Stimulated activated CD8-positive, alpha-beta memory T cell treated with anti-CD3 and anti-CD28 coated beads, Interleukin-7, amount 100 ng/mL, for 48 hours (primary cell): ENCODE measurements around the gene HRH3.
A peak's percentile ranks its signal among the peaks of the same experiment; 100 is the strongest.

Experiments used
- DNase-seq, 2 donors: peaks; one replicate each; pipeline ENCODE4 v3.0.0-alpha.2; 2020; ENCODE audit warnings: low read depth in 1 of 2; ENCODE audit errors: extremely low read depth in 1 of 2

Gene HRH3

DNA sequence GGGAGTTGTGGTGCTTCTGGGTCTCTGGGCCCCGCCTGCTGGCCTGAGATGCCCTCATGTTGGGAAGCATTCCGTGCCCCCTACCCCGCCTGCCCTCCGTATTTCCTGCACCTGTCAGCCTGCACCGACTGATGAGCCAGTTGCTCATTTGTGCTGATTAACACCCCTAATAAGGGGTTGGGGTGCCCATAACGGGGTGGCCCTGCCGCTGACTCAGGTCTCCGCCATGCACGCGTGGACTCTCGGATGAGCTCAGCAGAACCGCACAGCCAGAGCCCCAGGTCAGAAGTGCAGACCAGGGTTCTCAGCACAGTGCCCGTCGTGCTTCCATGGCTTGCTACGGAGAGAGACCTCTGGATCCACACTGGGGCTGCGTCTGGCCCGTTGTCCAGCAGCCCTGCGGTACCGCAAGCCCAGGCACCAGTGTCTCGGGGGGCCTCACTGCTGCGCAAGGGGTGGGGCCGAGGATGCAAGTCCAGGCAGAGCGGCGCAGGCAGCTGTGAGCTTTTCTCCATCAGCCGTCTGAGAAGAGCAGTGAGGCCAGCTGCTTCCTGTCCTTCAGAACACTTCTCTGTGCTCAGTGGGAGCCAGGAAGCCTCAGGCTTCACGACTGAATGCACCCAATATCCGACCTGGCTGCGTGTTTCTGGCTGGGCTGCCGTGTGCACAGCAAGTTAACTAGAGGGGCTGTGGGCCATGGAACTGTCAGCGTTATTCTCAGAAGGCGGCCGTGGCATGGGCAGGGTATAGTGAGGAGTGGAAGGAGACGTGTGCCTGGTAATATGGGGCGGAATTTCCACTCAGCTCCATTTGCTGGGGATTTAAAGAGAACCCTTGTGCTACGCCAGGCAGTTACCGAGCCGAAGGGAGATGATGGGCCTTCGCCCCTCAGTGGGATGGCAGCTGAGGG is 18.6 kb downstream of the HRH3 start:
- no peak for DNase-seq

DNA sequence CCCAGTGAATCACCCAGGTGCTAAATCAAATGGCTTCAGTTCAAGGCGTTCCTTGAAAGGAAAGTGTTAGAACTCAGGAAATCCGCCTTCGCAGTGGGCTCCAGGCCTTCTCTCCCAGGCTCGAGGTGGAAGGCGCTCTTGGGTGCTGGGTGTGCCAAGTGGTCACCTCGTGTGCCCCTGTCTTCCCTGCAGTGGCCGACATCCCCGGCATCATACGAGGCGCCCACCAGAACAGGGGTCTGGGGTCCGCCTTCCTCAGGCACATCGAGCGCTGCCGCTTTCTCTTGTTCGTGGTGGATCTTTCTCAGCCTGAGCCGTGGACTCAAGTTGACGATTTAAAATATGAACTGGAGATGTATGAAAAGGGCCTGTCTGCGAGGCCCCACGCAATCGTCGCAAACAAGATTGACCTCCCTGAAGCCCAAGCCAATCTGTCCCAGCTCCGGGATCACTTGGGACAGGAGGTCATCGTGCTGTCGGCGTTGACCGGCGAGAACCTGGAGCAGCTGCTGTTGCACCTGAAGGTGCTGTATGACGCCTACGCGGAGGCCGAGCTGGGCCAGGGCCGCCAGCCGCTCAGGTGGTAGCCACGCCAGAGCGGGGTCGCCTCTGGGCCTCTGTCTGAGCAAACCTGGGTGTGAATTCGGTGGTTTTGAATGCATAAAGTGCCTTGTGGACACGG is 19.4 kb downstream of the HRH3 start:
- no peak for DNase-seq

DNA sequence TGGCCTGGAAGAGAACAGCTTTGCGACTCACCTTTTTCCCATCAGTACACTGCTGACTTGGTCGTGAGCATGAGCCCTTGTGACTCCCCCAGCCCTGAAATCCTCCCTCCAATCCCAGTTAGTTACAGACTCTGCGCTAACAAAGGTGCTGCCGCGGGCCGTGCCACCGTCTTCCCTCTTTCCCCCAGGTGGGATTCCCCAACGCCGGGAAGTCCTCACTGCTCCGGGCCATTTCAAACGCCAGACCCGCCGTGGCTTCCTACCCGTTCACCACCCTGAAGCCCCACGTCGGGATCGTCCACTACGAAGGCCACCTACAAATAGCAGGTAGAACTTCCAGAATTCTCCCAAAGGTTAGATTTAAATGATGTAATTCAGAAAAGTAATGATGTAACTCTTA is 21.1 kb downstream of the HRH3 start:
- DNase-seq, result no peak

DNA sequence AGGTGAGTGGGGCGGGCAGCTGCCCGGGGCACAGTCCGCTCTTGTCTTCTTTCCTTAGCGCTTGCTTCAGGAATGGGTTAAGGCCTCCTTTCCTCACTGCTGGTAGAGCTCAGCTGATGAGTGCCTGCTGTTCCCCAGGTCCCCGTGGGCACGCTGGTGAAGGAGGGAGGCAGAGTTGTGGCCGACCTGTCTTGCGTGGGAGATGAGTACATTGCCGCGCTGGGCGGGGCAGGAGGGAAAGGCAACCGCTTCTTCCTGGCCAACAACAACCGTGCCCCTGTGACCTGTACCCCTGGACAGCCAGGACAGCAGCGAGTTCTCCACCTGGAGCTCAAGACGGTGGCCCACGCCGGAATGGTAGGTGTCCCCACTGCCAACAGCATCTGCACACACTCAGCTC is 21.6 kb downstream of the HRH3 start:
- no peak for DNase-seq

DNA sequence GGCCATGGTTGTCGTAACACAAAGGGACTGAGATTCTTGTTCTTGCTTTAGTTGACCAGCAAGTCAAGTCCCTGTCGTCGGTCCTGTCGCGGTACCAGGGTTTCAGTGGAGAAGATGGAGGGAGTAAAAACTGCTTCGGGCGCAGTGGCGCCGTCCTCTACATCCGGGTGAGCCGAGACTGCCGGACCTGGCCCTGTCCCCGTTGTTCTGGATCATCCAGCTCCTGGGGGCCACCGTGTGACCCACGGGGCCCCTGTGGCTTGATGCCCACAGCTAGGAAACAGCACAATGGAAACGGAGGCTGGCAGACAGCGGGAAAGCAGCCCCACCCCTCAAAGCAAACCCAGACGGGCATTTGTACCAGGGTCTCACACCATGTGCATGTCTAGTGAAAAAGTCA is 22.3 kb downstream of the HRH3 start:
- no peak for DNase-seq

DNA sequence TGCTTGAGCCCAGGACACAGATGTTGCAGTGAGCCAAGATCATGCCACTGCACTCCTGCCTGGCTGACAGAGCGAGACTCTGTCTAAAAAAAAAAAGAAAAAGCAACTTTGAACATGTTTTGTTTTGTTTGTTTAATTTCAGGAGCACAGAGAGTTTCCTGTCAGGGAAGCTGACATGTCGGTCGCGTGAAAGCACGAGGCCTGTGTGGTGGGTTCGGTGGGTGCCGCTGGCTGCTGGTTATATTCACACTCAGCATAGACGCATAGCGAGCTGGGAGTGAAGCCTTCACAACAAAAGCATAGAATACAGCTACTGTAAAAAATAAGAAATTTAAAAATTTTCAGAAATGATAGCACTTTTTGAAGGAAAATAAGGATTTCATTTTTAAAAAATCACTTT is 22.8 kb downstream of the HRH3 start:
- no peak for DNase-seq

DNA sequence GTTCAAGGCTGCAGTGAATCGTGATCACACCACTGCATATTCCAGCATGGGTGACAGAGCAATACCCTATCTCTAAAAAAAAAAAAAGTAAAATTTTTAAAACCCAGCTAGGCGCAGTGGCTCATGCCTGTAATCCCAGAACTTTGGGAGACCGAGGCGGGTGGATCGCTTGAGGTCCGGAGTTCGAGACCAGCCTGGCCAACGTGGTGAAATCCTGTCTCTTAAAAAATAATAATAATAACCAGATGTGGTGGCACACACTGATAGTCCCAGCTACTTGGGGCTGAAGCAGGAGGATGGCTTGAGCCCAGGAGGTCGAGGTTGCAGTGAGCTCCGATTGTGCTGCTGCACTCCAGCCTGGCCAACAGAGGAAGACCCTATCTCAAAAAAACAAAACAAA is 23.8 kb downstream of the HRH3 start:
- DNase-seq, result no peak

DNA sequence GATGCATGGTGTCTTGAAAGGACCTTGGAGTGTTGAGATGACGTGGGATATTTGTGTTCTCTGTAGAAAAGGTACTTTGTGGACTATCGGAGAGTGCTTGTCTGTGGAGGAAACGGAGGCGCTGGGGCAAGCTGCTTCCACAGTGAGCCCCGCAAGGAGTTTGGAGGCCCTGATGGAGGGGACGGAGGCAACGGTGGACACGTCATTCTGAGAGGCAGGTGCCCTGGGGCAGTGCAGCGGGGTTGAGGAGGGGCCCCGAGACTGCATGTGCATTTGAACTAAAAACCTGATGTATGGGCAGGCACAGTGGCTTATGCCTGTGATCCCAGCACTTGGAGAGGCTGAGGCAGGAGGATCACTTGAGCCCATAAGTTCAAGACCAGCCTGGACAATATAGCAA is 24.3 kb downstream of the HRH3 start:
- DNase-seq, result no peak

DNA sequence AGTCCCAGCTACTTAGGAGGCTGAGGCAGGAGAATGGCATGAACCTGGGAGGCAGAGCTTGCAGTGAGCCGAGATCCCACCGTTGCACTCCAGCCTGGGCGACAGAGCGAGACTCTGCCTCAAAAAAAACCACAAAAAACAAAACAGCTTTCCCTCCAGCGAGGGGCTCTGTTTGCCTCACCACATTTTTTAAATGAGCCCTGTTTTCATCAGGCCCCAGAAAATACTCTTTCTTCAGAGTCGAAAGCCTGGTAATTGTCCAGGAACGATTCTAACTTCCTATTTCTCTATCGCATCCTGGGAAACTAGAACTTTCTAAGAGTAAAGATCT is 25.0 kb downstream of the HRH3 start:
- no peak for DNase-seq

DNA sequence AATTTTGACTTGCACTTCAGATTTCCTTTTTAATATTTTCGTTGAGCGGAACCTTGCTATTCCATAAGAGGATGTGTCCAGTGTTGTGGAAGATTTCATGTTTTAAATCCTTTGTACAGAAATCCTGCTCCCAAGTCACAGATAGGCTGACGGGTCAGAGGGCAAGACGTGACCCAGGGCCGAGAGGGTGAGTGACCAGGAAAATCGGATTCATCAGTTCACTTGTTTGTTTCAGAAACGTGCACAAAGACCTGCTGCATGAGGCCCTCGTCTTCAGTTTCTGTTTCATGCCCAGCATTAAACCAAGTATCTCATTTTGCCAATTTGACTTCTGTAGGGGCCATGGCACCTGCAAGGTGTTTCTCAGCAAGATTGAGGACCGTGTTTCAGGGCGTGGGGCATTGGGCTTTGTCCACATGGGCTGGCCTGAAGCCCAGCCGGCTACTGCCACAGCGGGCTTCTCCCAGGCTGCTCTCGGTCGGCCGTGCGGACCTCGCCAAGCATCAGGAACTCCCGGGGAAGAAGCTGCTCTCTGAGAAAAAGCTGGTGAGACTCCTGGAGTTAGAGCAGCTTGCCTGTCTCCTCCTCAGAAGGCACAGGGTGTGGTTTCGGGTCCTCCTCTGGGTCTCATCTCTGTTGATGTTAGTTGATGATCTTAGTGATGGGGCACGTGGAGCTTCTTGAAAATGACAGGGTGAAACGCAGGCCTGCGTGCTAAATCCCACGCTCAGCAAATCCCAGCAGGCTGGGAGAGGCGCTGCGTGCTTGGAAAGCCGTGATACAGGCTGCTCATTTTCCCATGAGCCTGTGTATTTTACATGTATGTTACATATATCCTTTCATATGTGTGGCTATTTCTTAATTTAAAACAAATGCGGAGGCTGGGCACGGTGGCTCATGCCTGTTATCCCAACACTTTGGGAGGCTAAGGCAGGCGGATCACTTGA is 26.7 kb downstream of the HRH3 start:
- no peak for DNase-seq

DNA sequence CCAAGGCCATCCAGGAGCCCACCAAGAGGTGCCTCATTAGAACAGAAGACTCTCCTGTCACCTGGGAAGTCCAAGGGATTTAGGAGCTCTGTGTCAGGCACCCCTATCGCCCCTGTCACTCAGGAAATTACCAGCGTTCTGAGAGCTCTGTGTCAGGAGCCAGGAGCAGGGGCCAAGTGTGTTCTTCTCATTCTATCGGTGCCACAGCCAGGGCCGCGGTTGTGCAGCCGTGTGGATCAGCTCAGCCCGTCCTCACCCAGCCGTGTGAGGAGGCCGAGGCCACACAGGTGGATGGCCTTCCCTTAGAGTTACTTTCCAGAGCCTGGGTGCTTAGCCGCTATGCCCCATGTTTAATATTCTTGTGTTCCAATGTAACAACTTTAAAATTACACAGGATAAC is 27.4 kb downstream of the HRH3 start:
- no peak for DNase-seq

DNA sequence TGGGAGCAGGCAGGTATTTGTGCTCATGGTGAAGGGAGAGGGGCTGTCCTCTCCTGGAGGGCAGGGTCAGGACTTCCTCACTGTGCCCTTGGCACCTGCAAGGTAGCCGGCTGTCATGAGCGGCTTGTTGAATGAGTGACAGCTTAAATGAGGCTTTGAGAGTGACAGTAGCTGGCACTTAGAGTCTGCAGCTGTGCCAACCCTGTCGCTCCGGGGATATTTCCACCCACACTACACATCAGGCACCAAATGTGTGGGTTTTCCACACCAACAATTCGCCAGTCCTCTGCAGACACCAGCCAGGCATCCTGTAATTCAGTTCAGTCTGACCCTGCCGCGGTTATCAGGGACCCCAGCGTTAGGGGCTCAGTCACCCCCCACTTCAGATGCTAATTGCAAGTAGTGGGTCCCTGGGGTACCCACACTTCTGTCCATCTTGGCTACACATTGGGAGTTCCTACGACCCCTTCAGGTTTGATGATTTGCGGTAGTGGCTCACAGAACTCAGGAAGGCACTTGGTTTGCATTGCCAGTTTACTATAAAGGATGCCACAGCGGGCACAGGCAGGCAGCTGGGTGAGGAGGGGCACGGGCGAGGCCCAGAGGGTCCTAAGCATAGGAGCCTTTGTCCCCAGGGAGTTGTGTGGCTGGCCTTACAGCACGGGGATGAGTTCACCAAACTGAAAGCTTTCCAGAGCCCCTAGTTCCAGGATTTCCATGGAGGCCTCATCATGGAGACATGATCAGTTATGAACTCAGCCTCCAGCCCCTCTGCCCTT is 28.1 kb downstream of the HRH3 start:
- no peak for DNase-seq

DNA sequence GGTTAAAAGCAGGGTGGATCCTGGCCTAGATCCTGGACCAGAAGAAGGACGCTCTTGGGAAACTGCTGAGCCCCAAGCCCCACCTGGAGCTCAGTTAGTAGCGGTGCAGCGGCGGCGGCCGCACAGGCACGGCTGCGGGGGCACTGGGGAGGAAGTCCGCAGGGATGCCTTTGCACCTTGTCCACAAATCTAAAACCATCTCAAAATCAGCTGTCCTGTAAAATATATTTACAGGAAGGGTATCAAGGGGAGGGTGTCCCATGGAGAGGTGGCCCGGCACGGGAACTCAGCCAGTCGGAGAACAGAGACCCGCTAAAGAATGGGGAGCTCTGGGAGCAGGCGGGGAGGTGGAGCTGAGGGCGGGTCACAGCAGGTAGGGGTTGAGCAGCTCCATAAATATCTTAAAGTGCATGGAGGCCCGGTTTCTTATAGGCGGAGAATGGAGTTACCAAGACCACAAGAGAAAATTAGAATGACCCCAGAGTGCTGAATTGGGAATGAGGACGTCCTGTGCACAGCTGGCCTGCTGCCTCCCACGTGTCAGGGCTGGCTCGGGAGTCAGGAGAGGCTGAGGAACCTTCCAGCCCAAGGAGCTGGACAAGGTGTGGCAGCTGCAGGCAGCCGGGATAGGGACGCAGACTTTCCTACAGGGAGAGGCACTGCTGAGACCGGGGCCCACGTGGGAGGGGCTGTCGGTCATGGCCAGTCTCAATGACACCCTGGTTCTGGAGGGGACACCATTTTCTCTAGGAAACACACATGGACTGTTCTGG is 29.3 kb downstream of the HRH3 start:
- no peak for DNase-seq

DNA sequence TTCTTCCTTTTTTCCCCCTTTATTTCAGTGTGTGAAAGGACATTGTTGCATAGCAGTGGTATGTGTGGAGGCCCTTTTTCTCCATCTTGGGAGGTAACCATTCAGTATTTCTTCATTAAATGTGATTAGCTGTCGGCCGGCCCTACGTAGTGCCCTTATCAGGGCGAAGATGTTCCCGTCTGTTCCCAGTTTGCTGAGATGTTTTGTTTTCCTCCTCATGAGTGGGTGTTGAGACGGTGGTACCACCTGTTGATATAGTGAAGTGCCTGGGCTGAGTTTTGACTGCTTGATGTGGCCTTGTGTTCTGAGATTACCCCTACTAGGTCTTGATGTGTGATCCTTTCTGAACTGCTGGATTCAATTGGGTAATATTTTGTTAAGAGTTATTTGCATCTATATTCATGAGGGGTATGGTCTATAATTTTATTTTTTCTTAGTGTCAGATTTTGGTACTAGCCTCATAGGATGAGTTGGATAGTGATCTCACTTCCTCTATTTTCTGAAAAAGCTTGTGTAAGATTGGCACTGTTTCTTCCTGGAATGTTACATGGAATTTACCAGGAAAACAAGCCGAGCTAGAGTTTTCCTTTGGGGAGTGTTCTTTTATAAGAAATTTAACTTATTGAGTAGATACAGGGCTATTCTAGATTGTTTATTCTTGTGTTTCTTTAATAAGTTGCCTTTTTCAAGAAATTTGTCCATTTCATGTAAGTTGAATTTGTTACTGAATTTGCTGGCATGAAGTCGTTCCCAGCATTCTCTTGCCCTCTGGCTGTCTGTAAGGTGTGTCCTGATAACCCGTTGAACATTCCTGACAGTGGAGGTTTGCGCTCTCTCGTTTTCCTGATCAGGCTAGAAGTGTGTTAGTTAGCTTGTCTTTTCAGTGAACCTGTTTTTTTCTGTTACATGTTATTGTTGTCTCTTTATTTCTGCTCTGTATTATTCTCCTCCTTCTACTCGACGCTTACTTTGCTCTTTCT is 32.9 kb downstream of the HRH3 start:
- no peak for DNase-seq

DNA sequence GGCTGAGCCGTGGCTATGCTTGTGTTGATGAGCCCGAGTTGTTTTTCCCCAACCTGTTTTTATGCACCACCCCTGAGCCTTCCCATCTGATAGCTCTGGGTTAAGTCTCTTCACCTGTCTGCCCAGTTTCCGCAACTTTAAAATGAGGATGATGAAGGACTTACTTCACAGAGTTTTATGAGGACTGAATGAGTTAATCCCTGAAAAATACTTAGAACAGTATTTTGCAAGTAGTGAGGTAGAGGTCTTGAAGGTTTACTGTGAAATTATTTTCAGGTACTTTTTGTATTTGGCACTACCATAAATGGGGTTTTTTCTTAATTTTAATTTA is 34.0 kb downstream of the HRH3 start:
- DNase-seq, result no peak

DNA sequence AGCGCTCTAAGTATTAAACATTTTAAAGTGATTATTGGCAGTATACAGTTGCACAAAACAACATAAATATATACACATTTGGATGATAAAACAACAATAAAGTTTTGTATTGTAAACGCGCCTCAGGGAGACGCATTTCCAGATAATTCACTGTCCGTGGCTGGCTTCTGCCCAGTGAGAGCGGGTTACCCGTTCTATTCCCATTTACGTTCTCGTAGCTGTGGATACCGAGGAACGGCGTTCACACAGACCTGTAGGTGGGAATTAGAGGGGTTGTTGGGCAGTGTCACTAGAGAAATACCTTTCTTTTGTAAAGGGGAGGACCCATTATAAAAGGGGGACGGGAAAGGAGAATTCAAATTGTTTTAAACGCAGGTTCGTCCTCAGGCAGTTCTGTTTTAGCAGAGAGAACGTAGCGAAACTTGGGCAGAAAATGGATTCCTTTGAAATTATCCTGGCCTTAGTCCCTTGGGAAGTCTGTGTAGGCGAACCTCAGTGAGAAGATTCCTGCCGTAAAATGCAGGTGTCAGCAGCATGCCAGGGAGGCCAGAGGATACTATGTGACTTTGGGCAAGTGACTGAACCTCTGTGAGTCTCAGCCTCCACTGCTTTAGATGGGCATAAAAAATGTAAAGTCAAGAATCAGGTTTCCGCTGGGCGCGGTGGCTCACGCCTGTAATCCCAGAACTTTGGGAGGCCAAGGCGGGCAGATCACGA is 36.5 kb downstream of the HRH3 start:
- DNase-seq, result no peak

DNA sequence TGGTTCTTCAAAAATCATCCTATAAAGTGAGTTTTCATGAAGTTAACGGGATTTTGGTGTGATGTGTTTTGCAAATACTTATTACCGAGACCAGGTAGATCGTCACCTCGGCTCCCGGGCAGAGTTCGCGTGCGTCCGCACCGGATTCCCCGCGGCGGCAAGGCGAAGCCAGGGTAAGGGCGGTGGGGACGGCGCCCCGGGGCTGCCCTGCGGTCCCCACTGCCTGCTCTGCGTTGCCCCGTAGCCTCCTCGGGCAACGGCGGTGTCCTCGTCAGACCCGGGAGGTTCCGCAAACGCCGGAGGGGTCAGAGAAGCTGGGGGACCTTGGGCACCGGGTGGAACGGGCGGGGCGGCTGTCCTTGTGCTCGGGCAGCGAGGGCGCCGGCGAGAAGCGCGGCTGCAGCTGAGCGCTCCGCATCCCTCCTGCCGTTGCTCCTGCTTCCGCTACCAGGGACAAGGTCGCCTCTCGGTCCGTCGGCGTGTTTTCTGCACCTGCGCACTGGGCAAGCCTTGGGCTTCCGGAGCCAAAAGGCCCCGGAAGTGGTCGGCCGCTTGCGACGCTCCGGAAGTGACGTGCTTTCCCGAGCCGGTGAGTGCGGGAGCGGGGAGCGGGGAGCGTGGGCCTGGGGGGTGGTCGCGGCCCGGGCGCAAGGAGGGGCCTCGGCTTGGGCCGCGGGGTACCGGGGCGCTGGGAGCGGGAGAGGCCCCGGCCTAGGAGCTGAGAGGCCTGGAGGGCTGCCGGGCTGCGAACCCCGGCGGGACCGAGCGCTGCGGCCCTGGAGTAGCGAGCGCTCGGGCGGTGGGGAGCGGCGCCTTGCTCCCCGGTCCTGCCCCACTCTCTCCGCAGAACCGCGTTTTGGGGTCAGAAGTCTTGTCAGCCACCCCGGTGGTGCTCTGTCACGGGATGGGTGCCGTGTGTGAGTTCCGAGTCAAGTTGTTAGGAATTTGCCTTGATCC is 37.3 kb downstream of the HRH3 start, which contains the start of gene MTG2:
Gene MTG2, plus strand, starts transcription at position 560 of the 957 bp plus-strand sequence. CDS start 10,393 bp downstream, outside the sequence.
- DNase-seq, result peak; percentile 85 to 93
